GM18507 (cell line): Measurements from ENCODE around the gene KIAA1755.

ENCODE experiments used
- DNase-seq: peaks from one replicate; pipeline ENCODE4 v3.0.0; 2011; ENCODE audit warnings: low read depth; ENCODE audit not compliant: insufficient read length; ENCODE audit errors: extremely low spot score
- FAIRE-seq: peaks from 2 replicates; lab custom pipeline; 2011; peaks lifted over from hg19 to GRCh38; lab: Jason Lieb, UNC

KIAA1755 gene

DNA sequence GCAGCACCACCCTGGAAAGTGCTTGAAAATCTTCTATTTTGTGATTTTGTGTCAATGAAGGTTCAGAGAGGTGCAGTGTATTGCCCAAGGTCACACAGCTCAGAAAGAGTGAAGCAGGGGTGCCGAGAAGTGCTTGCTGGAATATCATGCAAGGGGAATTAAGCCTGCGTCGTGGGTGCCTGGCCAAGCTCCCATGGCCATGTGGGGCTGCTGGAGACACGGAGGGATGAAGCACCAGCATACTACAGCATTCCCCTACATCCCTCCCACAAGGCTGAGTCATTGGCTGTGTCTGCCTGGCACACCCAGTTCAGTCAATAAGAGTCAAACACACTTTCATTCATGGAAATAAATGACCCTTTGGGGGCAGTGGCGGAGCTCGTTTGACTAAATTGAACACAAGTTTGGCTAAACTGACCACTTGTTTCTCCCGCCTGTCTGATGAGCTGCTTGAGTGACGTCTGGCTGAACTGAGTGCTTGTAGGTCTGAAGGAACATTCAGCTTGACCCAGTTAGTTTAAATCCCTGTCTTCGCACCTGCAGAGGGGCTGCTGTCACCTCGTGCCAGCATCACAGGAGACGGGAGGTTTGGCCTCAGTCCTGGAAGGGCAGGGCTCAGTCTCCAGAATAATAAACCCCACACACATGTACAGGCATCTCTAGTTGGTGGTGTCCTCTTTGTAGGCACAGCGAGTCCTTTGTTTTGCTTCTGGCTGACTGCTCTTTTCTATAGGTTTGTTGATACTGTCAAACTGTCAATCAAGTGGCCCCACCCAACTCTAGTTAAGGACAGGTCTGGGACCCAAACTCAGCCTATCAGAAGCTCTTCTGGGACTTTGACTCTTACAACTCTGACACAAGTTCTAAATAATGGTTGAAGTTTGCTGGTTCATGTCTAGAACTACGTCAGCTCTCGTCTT is 87.0 kb downstream of the KIAA1755 start:
- DNase-seq (no peak), FAIRE-seq (no peak)

- DNase-seq = no peak
- no peak for FAIRE-seq
Measured at GRCh38 chr20:38172408-38172807, 88.1 kb downstream of the KIAA1755 start.

- DNase-seq = no peak
- no peak for FAIRE-seq
Measured at GRCh38 chr20:38171675-38172043, 88.9 kb downstream of the KIAA1755 start.

DNA sequence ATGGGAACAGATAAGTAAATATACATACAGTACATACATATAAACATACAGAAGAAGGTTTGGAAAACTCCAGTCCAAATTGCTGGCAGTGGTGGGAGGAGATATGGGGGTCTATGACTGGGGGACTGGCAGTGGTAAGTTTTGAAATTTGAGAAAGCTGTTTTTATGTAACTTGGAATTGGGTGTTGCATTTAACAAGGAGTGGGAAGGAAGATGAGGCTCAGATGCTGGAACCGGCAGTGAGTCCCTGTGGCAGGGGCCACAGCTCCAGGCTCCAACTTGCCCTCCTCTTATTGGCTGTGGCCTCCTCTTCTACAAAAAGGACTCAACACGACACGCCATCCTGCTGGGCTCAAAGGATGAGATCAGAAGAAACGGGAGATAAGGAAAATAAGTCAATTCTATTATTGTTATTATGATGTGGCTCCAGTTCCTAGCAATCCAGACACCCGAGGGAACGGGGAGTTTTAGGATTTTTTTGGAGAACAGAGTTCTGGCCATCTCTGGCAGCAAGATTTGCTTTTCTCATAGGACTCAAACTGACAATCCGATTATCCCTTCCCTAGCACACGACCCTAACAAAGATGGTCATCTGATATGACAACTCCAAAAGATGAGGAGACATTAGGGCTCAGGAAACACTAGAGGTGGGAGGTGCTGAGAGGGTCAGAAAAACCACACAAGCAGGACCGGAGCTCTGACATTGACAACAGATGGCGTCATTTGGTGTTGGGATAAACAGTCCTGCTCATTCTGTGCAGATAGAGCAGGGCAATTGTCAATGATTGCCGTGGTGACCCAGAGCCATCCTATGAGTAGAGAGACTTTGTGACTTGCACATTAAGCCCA is 89.5 kb downstream of the KIAA1755 start:
- FAIRE-seq (no peak), DNase-seq (no peak)

GRCh38 chr20:38170219-38170825 is 90.2 kb downstream of the KIAA1755 start:
- no peak for DNase-seq
- FAIRE-seq = no peak

- DNase-seq (no peak), FAIRE-seq (no peak)
Measured at GRCh38 chr20:38169636-38170193, 90.8 kb downstream of the KIAA1755 start.

DNA sequence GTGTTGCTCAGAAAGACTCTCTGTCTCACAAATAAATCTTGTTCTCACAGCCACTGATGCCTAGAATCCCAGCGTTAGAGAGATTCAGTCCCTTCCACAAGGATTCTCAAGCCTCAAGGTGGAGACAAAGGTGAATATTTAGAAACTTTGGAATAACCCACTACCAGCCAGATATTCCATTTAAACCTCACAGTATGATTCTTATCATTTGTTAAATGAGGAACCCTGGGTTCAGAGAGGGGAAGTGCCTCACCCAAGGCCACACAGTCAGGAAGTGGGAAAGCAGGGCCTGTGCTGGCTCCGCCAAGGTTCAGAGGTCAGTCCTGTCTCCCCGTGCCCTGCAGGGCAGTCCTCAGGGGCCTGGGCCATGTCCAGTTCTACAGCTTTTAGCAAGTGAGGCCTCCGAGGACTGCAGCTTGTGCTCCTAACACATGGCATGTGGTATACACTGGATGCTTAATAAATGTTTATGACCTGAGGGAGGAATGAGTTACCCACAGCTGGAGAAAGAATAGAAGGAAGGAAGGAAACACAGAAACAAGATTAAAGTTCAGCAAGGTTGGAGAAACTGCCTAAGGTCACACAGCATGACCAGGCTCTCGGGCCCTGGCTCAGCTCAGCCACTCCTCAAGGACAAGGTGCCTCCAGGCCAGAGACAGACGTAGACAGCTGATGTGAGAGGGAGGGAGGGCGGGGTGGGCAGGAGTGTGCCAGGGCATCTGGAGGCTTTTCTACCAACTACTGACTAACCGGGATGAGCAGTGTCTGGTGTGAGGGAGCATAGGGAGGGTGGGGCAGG is 91.5 kb downstream of the KIAA1755 start:
- no peak for FAIRE-seq
- DNase-seq = no peak

- FAIRE-seq (no peak), DNase-seq (no peak)
Measured at GRCh38 chr20:38167851-38168760, 92.4 kb downstream of the KIAA1755 start.

DNA sequence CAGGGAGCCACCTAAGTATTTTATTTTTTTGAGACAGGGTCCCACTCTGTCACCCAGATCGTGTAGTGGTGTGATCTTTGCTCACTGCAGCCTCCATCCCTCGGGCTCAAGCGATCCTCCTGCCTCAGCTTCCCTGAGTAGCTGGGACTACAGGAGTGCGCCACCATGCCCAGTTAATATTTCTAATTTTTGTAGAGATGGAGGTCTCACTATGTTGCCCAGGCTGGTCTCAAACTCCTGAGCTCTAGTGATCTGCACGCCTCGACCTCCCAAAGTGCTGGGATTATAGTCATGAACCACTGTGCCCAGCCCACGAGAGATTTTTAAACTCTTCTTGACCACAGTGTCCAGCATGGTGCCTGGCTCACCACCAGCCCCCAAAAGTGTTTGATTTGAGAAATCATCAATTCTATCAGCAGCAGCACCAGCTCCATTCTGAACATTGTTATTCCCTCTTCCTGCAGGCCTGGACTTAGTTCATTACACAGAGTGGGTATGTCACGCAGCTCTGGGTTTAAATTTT is 93.1 kb downstream of the KIAA1755 start:
- DNase-seq = no peak
- FAIRE-seq = no peak

DNA sequence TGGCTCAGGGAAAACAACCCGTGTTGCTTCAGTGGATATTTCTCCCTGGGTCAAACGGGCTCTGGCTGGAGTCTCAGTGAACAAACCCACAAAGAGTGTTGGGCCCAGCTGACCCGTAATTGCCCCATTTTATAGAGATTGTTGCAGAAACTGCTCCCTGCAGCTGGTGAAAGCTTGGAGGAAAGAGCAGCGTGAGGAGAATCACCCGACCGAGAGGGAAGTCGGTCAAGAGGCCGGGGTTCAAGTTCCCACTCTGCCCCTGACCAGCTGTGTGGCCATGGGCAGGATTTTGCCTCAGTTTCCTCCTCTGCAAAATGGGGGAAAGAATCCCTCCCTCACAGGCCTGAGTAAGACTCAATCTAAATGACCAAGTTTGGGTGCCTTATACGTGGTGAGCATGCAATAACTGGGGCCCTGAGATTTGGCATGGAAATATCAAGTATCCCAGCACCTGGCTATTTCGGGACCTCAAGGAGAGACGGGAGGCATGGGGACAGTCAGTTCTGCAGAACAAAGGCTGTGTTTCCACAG is 93.8 kb downstream of the KIAA1755 start:
- FAIRE-seq = no peak
- DNase-seq = no peak

DNA sequence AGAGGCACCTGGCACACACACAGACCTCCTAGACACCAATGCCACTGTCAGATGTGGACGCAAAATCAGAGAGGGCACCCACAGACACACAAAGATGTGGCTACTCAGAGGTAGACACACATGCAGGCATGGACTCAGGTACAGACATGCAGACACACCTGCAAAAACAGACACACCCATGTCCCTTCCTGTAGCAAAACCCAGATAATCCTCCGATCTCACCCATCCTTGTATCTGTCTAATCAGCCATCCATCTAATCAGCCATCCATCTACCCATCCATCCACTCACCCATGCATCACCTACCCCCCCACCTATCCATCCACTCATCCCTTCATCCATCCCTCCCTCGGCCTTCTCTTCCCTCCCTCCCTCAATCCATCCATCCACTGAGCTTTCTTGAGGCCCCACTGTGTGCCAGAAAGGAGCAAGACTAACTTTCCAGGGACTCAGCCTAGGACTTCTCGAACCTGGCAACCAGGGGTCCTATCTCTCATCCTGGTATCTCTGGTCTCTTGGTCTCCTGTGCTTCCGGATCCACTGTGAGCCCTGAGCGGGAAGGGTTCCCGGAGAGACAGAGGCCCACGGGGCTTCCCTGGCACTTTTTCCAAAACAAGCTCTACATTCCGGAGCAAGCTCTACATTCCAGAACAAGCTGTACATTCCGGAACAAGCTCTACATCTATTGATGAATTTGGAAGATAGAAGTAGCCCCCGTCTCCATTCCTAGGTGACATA is 94.4 kb downstream of the KIAA1755 start:
- DNase-seq (no peak), FAIRE-seq (no peak)

- FAIRE-seq (peak; percentile 72), DNase-seq (peak; percentile 71)
Measured at GRCh38 chr20:38165089-38165965, 95.2 kb downstream of the KIAA1755 start, which contains the start of gene TGM2. Gene TGM2, minus strand, starts transcription at chr20:38165270. Its CDS starts 72 bp downstream, at chr20:38165198.

GRCh38 chr20:38164624-38165088 is 95.9 kb downstream of the KIAA1755 start:
- FAIRE-seq (no peak), DNase-seq (no peak)

DNA sequence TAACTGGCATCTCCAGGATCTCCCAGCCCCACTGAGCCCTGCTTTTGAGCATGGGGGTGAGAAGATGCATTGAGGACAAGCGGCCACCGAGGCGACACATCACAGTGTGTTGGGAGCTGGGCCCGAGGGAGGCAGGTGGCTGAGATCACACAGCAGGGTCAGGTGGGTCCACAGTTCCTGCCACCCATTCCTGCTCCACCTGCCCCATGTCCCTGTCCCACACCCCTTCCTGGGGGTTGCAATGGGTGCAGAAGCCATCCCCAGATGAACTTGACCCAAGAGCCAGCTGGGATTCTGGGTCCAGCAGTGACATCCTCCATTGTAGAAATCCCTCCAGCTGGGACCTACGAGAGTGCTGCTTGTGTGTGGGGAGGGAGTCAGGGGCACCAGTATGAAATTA is 96.5 kb downstream of the KIAA1755 start:
- DNase-seq = no peak
- FAIRE-seq = no peak

GRCh38 chr20:38162878-38163875 is 97.4 kb downstream of the KIAA1755 start:
- no peak for FAIRE-seq

More at GRCh38 chr20:38162878-38163875, 97.4 kb downstream of the KIAA1755 start:
- DNase-seq = no peak
